GM18867 (cell line): Measurements from ENCODE around the gene GPR12.

Experiments used
- ATAC-seq: cut with Tn5 transposase; IDR thresholded peaks from one replicate; pipeline ENCODE4 v1.9.1; 2021; ENCODE audit warnings: mild to moderate bottlenecking, moderate library complexity; ENCODE audit not compliant: unreplicated experiment

The GPR12 gene

DNA sequence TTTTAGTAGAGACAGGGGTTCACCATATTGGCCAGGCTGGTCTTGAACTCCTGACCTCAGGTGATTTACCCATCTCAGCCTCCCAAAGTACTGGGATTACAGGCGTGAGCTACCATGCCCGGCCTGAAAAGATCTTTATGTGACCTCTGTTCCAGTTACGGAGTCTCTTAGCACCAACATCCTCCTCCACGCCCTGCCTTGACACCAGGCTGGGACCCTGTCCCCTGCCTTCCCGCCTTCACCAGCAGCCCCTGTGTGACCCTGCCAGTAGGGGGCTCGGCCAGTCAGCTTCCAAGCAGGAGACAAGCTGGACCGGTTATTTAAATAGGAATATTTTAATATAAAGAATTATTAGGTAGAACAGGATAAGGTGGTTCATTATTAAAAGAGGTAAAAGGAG is 54.2 kb downstream of the GPR12 start:
- no peak for ATAC-seq

DNA sequence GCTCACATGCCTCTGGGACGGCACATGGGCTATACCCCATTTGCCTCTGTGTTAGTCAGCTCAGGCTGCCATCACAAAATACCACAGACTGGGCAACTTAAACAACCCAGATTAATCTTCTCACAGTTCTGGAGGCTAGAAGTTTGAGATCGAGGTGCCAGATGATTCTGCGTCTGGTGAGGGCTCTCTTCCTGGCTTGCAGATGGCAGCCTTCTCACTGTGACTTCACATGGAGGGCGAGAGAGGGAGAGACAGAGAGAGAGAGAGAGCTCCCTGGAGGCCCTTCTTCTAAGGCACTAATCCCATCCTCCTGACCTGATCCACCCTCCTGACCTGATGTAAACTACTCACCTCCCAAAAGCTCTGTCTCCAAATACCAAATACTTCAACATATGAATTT is 55.0 kb downstream of the GPR12 start:
- no peak for ATAC-seq
